Activated naive CD8-positive, alpha-beta T cell treated with anti-CD3 and anti-CD28 coated beads, Interleukin-2, amount 50 U/mL, for 24 hours (primary cell): Measurements from ENCODE around the gene NCAN.

ENCODE experiments used
- ATAC-seq: fragments of 150-1000 bp; cut with Tn5 transposase; one replicate; pipeline ENCODE4 v1.10.0; 2021
- DNase-seq: peaks from one replicate; pipeline ENCODE4 v3.0.0; 2021
- H3K27ac Mint-ChIP-seq: one replicate; pipeline ENCODE4 v1.8.0; 2021; ENCODE audit warnings: mild to moderate bottlenecking, mixed read lengths
- H3K27me3 Mint-ChIP-seq: one replicate; pipeline ENCODE4 v1.8.0; 2021; ENCODE audit warnings: mixed read lengths
- H3K36me3 Mint-ChIP-seq: one replicate; pipeline ENCODE4 v1.8.0; 2021; ENCODE audit warnings: low read depth, mixed read lengths
- H3K4me1 Mint-ChIP-seq: one replicate; pipeline ENCODE4 v1.8.0; 2021; ENCODE audit warnings: mixed read lengths
- H3K4me3 Mint-ChIP-seq: one replicate; pipeline ENCODE4 v1.8.0; 2021; ENCODE audit warnings: mild to moderate bottlenecking, moderate library complexity, mixed read lengths
- H3K9me3 Mint-ChIP-seq: one replicate; pipeline ENCODE4 v1.8.0; 2021; ENCODE audit warnings: mixed read lengths

The NCAN gene

DNA sequence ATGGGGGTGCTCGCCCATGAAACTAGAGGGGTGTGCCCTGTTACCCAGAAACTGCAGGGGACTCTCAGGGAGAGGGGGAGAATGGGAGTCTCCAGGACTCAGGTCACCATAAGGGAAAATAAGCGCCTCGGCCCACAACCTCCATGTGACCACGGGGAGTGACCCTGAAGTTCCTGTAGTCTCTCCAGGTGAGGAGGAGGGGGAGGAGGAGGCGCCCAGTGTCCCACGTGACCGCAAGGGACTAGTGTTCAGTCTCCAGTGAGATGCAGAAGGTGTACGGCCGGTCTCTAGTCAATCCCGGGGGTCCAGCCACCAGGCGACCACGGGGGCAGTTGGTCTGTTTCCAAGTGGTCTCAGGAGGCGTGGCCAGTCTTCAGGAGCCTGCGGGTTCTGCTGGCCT, 45.4 kb downstream of the NCAN start:
- DNase-seq (no peak), ATAC-seq (no peak)
- Mint-ChIP-seq H3K27me3 (peaks cover 51% of the 10 kb centered on the region), H3K9me3 (no peaks in the 10 kb centered on the region), H3K4me3 (no peak overlapping the region), H3K36me3 (no peaks in the 10 kb centered on the region), H3K4me1 (no peaks in the 10 kb centered on the region), H3K27ac (no peak overlapping the region)

DNA sequence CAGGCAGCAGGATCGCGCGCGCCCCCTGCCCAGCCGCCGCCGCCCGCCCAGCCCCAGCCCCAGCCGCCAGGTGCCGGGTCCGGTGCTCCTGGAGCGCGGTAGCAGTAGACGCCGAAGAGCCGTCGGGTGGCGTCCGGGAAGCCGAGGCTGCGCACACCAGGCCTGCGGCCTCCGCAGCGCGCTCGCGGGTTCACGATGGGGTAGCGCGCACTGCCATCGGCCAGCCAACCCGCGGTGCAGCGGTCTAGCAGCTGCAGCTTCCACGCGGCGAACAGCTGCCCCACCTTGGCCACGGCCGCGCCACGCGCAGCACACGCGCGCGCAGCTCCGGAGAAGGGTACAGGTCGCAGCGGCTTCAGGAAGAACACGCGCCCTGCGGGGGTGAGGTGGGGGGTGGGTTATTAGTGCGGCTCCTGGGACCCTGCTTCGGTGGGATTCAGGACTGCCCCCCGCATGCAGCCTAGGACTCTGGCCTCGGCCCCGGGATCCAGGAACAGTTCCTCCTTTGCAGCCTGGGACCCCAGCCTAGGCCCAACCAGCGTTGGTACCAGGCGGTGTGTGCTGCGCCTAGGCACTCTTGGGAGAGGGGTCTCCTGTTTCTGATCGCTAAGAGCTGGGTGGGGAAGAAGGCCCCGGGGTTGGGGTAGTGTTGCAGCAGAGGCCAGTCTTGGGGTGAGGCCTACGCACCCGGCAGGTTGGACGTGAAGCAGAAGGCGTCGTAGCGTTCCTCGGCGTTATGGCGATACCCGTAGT, 46.3 kb downstream of the NCAN start:
- Mint-ChIP-seq H3K4me3 (no peak overlapping the region), H3K27ac (no peak overlapping the region), H3K4me1 (no peaks in the 10 kb centered on the region), H3K36me3 (no peaks in the 10 kb centered on the region), H3K9me3 (no peaks in the 10 kb centered on the region), H3K27me3 (peaks cover 55% of the 10 kb centered on the region)
- ATAC-seq (no peak), DNase-seq (no peak)

GRCh38 chr19:19258589-19259338, 47.0 kb downstream of the NCAN start:
- H3K4me3 Mint-ChIP-seq: no peak overlapping the region
- H3K9me3 Mint-ChIP-seq: no peaks in the 10 kb centered on the region
- H3K27me3 Mint-ChIP-seq: peaks cover 58% of the 10 kb centered on the region
- DNase-seq (no peak), ATAC-seq (no peak)
- no peaks in the 10 kb centered on the region for H3K36me3 Mint-ChIP-seq
- H3K4me1 Mint-ChIP-seq: no peaks in the 10 kb centered on the region
- no peak overlapping the region for H3K27ac Mint-ChIP-seq

GRCh38 chr19:19259741-19260140, 48.0 kb downstream of the NCAN start:
- Mint-ChIP-seq H3K36me3 (no peaks in the 10 kb centered on the region), H3K27me3 (peaks cover 61% of the 10 kb centered on the region), H3K27ac (no peak overlapping the region), H3K9me3 (no peaks in the 10 kb centered on the region), H3K4me3 (no peak overlapping the region), H3K4me1 (no peaks in the 10 kb centered on the region)
- ATAC-seq (no peak), DNase-seq (no peak)

- no peaks in the 10 kb centered on the region for H3K4me1 Mint-ChIP-seq
These were observed 48.9 kb downstream of the NCAN start for GRCh38 chr19:19260417-19261214.

GRCh38 chr19:19261350-19262189, 49.8 kb downstream of the NCAN start:
- no peak overlapping the region for H3K4me3 Mint-ChIP-seq

More at GRCh38 chr19:19260417-19261214, 48.9 kb downstream of the NCAN start:
- Mint-ChIP-seq H3K27me3 (peaks cover 61% of the 10 kb centered on the region), H3K27ac (no peak overlapping the region), H3K4me3 (no peak overlapping the region), H3K9me3 (no peaks in the 10 kb centered on the region), H3K36me3 (no peaks in the 10 kb centered on the region)
- no peak for DNase-seq
- peak; percentile 3 for ATAC-seq

GRCh38 chr19:19262190-19263057, 50.7 kb downstream of the NCAN start:
- no peak overlapping the region for H3K4me3 Mint-ChIP-seq
- no peaks in the 10 kb centered on the region for H3K9me3 Mint-ChIP-seq
- H3K4me1 Mint-ChIP-seq: no peaks in the 10 kb centered on the region
- H3K36me3 Mint-ChIP-seq: no peaks in the 10 kb centered on the region
- no peak overlapping the region for H3K27ac Mint-ChIP-seq
- DNase-seq (no peak), ATAC-seq (no peak)
- H3K27me3 Mint-ChIP-seq: peaks cover 45% of the 10 kb centered on the region

More at GRCh38 chr19:19261350-19262189, 49.8 kb downstream of the NCAN start:
- Mint-ChIP-seq H3K27me3 (peaks cover 54% of the 10 kb centered on the region), H3K27ac (no peak overlapping the region), H3K36me3 (no peaks in the 10 kb centered on the region), H3K9me3 (no peaks in the 10 kb centered on the region), H3K4me1 (no peaks in the 10 kb centered on the region)
- no peak for DNase-seq
- peak; percentile 25 for ATAC-seq

GRCh38 chr19:19263886-19264487, 52.2 kb downstream of the NCAN start:
- Mint-ChIP-seq H3K9me3 (no peaks in the 10 kb centered on the region), H3K27me3 (peaks cover 41% of the 10 kb centered on the region), H3K27ac (no peak overlapping the region), H3K36me3 (no peaks in the 10 kb centered on the region), H3K4me3 (no peak overlapping the region), H3K4me1 (no peaks in the 10 kb centered on the region)
- no peak for ATAC-seq
- DNase-seq: no peak

DNA sequence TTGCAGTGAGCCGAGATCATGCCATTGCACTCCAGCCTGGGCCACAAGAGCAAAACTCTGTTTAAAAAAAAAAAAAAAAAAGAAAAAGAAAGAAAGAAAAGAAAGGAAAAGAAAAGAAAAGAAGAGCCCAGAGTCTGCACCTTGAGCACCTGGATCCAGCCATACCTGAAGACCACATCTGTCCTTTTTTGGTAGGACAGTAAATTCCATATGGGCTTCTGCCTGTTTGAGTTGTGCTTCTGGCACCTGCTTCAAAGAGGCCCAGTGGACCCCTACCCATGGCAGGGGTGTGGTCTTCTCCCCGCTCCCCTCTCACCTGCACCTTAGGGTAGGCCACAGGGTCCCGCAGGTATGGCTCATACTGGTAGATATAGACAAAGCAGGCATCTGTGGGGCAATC, 55.5 kb downstream of the NCAN start:
- DNase-seq (no peak), ATAC-seq (no peak)
- Mint-ChIP-seq H3K9me3 (no peaks in the 10 kb centered on the region), H3K27me3 (peaks cover 20% of the 10 kb centered on the region), H3K36me3 (no peaks in the 10 kb centered on the region), H3K4me1 (no peaks in the 10 kb centered on the region), H3K27ac (no peak overlapping the region), H3K4me3 (no peak overlapping the region)

- Mint-ChIP-seq H3K4me1 (peaks cover 4% of the 10 kb centered on the region), H3K9me3 (no peaks in the 10 kb centered on the region), H3K27ac (no peak overlapping the region), H3K4me3 (no peak overlapping the region), H3K36me3 (no peaks in the 10 kb centered on the region), H3K27me3 (peaks cover 18% of the 10 kb centered on the region)
- DNase-seq: no peak
- no peak for ATAC-seq
These were observed 57.0 kb downstream of the NCAN start for GRCh38 chr19:19268453-19269385.

- DNase-seq: no peak
- H3K9me3 Mint-ChIP-seq: no peaks in the 10 kb centered on the region
- peak; percentile 16 for ATAC-seq
- no peaks in the 10 kb centered on the region for H3K36me3 Mint-ChIP-seq
- no peak overlapping the region for H3K27ac Mint-ChIP-seq
- H3K27me3 Mint-ChIP-seq: peaks cover 19% of the 10 kb centered on the region
- no peak overlapping the region for H3K4me3 Mint-ChIP-seq
- peaks cover 6% of the 10 kb centered on the region for H3K4me1 Mint-ChIP-seq
These were observed 58.4 kb downstream of the NCAN start for GRCh38 chr19:19269952-19270694.
